Osteoblast (primary cell): Measurements from ENCODE around the gene WBP1L. TPM values are rescaled to one million over a fixed set of nuclear protein-coding genes. Genes with fewer than 3 reads are reported as not detected.
"Not testable (repeated sequence)": the region's sequence is repeated elsewhere in the genome, so short reads cannot be mapped to it uniquely, and the experiment has no call there.

Experiments used
- DNase-seq: peaks from one replicate; pipeline ENCODE4 v3.0.0; 2011; ENCODE audit warnings: low spot score, mixed read lengths; ENCODE audit not compliant: insufficient read length; ENCODE audit errors: missing footprints
- H2AFZ ChIP-seq: 2 replicates; pipeline ENCODE4 v1.6.0; 2011; ENCODE audit warnings: mild to moderate bottlenecking, low read length
- H3K27ac ChIP-seq: 2 replicates; pipeline ENCODE4 v1.5.1; 2011; ENCODE audit warnings: mild to moderate bottlenecking, low read depth, low read length, moderate library complexity
- H3K27me3 ChIP-seq: 2 replicates; pipeline ENCODE4 v1.6.0; 2012; ENCODE audit warnings: mild to moderate bottlenecking, control low read depth, inconsistent platforms, low read length, moderate library complexity; ENCODE audit not compliant: insufficient read depth
- H3K36me3 ChIP-seq: 2 replicates; pipeline ENCODE4 v1.5.1; 2011; ENCODE audit warnings: mild to moderate bottlenecking, low read length, control low read depth, moderate library complexity; ENCODE audit not compliant: insufficient read depth
- H3K4me1 ChIP-seq: 2 replicates; pipeline ENCODE4 v1.5.1; 2011; ENCODE audit warnings: mild to moderate bottlenecking, low read length, control low read depth, moderate library complexity; ENCODE audit not compliant: insufficient read depth
- H3K4me2 ChIP-seq: 2 replicates; pipeline ENCODE4 v1.6.0; 2011; ENCODE audit warnings: mild to moderate bottlenecking, low read length; ENCODE audit not compliant: insufficient read depth
- H3K4me3 ChIP-seq: fragments of 200-600 bp; sonication (generic); 3 replicates; pipeline ENCODE4 v1.5.1; 2012; ENCODE audit warnings: mild to moderate bottlenecking, low read length, inconsistent platforms; ENCODE audit not compliant: insufficient read depth
- H3K79me2 ChIP-seq: 2 replicates; pipeline ENCODE4 v1.6.0; 2012; ENCODE audit warnings: mild to moderate bottlenecking, low read length, control low read depth, inconsistent platforms; ENCODE audit not compliant: insufficient read depth
- H3K9me3 ChIP-seq: 2 replicates; pipeline ENCODE4 v1.5.1; 2011; ENCODE audit warnings: low read depth, low read length, control low read depth
- H4K20me1 ChIP-seq: 2 replicates; pipeline ENCODE4 v1.6.0; 2012; ENCODE audit warnings: mild to moderate bottlenecking, low read length, control low read depth; ENCODE audit not compliant: insufficient read depth
- CTCF ChIP-seq: IDR thresholded peaks from 2 replicates; pipeline ENCODE4 v1.5.1; 2011; ENCODE audit warnings: mild to moderate bottlenecking, low read depth, low read length, moderate library complexity; ENCODE audit errors: extremely low read depth
- total RNA-seq: library from RNA; depleted of rRNA; stranded (reverse); fragments of >200 nt; gene quantifications from 2 replicates; pipeline ENCODE4 v1.2.3, GENCODE V29; 2012

The WBP1L gene
- total RNA-seq, 1 donor = 76.4 TPM

GRCh38 chr10:102835007-102835482 lies 91.3 kb downstream of the WBP1L start:
- Histone ChIP-seq H3K27me3 (peaks cover 6% of the 10 kb centered on the region), H3K4me2 (no peak overlapping the region), H3K27ac (no peak overlapping the region), H3K79me2 (no peaks in the 10 kb centered on the region), H4K20me1 (no peaks in the 10 kb centered on the region), H2AFZ (no peak overlapping the region), H3K9me3 (peaks cover 4% of the 10 kb centered on the region), H3K36me3 (no peaks in the 10 kb centered on the region), H3K4me3 (no peak overlapping the region), H3K4me1 (peaks cover 3% of the 10 kb centered on the region)
- peak; percentile 92 for DNase-seq
- TF ChIP-seq CTCF = peak; percentile 88

GRCh38 chr10:102837230-102837721 lies 93.5 kb downstream of the WBP1L start, which contains the start of gene CYP17A1:
TSS of gene CYP17A1 (minus strand) at chr10:102837413. CDS start at chr10:102837361, 52 bp downstream.
- Histone ChIP-seq H3K4me3 (no peak within 1 kb of the TSS), H4K20me1 (no peaks in the 10 kb centered on the region), H3K4me1 (peaks cover 3% of the 10 kb centered on the region), H3K4me2 (no peak within 1 kb of the TSS), H3K36me3 (no peaks in the 10 kb centered on the region), H3K79me2 (no peaks in the 10 kb centered on the region), H3K9me3 (peaks cover 4% of the 10 kb centered on the region), H2AFZ (no peak within 1 kb of the TSS), H3K27me3 (peaks cover 14% of the 10 kb centered on the region), H3K27ac (no peak within 1 kb of the TSS)
- DNase-seq = no peak
- no peak for TF ChIP-seq CTCF

- H2AFZ ChIP-seq, DNase-seq, H3K4me1 ChIP-seq, H3K4me3 ChIP-seq, H3K27ac ChIP-seq, H3K36me3 ChIP-seq, H3K9me3 ChIP-seq, H3K4me2 ChIP-seq, H3K79me2 ChIP-seq, H4K20me1 ChIP-seq: not testable (repeated sequence)
- H3K27me3 ChIP-seq = peaks cover 14% of the 10 kb centered on the region
Observed at GRCh38 chr10:102838276-102838927, 94.7 kb downstream of the WBP1L start.

DNA sequence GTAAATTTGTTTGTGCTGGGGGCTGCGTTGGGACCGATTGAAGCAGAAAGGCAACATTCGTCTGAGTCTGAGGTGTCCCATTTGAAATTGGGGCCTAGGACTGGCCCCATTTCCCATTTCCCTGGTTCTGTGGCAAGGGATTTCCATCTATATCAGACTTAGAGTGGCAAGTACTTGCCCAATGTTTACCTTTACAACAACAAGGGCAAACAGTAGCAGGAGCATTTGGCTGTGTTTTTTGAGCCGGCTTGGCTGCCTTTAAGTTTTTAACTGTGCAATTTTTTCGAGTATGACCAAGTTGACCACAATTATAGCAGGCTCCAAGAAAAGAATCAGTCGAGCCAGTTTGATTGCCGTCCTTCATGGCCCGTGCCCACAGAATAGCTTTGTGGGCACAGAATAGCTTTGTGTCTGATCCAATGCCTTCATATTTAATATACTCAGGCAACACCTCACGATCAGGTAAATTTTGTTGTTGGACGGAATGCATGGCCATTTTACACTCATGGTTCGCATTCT lies 98.1 kb downstream of the WBP1L start:
- Histone ChIP-seq H4K20me1 (no peaks in the 10 kb centered on the region), H3K4me3 (no peak overlapping the region), H3K27me3 (peaks cover 14% of the 10 kb centered on the region), H3K27ac (no peak overlapping the region), H2AFZ (no peak overlapping the region), H3K4me1 (no peaks in the 10 kb centered on the region), H3K4me2 (no peak overlapping the region), H3K36me3 (no peaks in the 10 kb centered on the region), H3K79me2 (no peaks in the 10 kb centered on the region), H3K9me3 (peaks cover 4% of the 10 kb centered on the region)
- TF ChIP-seq CTCF = no peak
- DNase-seq = no peak

DNA sequence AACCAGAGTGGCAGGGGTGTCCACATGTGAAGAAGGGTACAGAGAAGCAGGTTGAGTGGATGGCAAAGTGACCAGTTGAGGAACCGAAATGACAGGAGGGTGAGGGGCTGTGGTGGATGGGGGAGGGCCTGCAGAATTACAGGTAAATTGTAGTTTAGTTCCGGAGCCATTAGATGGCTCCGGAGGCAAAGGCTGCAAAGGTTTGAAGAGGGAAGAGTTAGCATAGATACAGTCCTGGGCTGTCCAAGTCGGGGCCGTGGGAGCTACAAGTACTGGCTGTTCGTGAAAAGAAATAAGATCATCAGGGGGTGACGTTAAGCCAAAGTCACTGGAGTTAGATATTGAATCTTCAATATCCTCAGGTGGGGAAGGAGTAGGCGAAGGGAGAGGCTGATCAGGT lies 99.4 kb downstream of the WBP1L start:
- H3K79me2 ChIP-seq, H3K4me1 ChIP-seq, H3K36me3 ChIP-seq, H3K9me3 ChIP-seq, H3K27ac ChIP-seq, H3K4me3 ChIP-seq, H3K4me2 ChIP-seq, H2AFZ ChIP-seq, H4K20me1 ChIP-seq, DNase-seq: not testable (repeated sequence)
- H3K27me3 ChIP-seq = peaks cover 14% of the 10 kb centered on the region

DNA sequence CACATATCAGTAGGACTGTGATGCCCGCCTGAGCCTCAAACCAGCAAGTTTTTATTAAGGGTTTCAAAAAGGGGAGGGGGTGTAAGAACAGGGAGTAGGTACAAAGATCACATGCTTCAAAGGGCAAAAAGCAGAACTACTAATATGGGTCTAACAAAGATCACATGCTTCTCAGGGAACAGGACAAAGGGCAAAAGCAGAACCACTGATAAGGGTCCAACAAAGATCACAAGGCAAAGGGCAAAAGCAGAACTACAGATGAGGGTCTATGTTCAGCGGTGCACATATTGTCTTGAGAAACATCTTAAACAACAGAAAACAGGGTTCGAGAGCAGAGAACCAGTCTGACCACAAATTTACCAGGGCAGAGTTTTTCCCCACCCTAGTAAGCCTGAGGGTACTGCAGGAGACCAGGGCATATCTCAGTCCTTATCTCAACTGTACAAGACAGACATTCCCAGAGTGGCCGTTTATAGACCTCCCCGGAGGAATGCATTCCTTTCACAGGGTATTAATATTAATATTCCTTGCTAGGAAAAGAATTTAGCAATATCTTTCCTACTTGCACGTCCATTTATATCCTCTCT lies 100.5 kb downstream of the WBP1L start:
- not testable (repeated sequence) for DNase-seq
- H3K27me3 ChIP-seq = peaks cover 14% of the 10 kb centered on the region

More for the DNA sequence above, 100.5 kb downstream of the WBP1L start:
- H4K20me1 ChIP-seq, H3K27ac ChIP-seq, H2AFZ ChIP-seq, H3K4me3 ChIP-seq, H3K4me2 ChIP-seq, H3K9me3 ChIP-seq, H3K79me2 ChIP-seq, H3K4me1 ChIP-seq, H3K36me3 ChIP-seq: not testable (repeated sequence)
